ENCODE measurements around the gene GIPC1.
A peak's percentile ranks its signal among the peaks of the same experiment; 100 is the strongest.
"Not testable (repeated sequence)": the region's sequence is repeated elsewhere in the genome, so short reads cannot be mapped to it uniquely, and the experiment has no call there.

GIPC1 gene

GRCh38 chr19:14496029-14496833, at the start of gene GIPC1:
TSS of gene GIPC1 (minus strand) at chr19:14496127. CDS start at chr19:14482976, 13,151 bp downstream.
- DNase-seq, result peak; percentile 79 to 84

GRCh38 chr19:14545716-14546082, 49.8 kb upstream of the GIPC1 start:
- no peak for DNase-seq

- no peak for DNase-seq
Measured at GRCh38 chr19:14544977-14545715, 49.2 kb upstream of the GIPC1 start.

GRCh38 chr19:14544047-14544446, 48.1 kb upstream of the GIPC1 start:
- DNase-seq, result no peak

GRCh38 chr19:14542711-14543328, 46.9 kb upstream of the GIPC1 start:
- DNase-seq, result no peak

GRCh38 chr19:14541979-14542378, 46.1 kb upstream of the GIPC1 start:
- DNase-seq, result not testable (repeated sequence)

- DNase-seq, result no peak
Measured at GRCh38 chr19:14540741-14541525, 45.0 kb upstream of the GIPC1 start.

- peak; percentile 39 to 41 for DNase-seq
Measured at GRCh38 chr19:14536926-14537692, 41.2 kb upstream of the GIPC1 start.

GRCh38 chr19:14533450-14533849, 37.5 kb upstream of the GIPC1 start:
- no peak for DNase-seq

GRCh38 chr19:14530506-14530905, 34.6 kb upstream of the GIPC1 start:
- no peak for DNase-seq

GRCh38 chr19:14530005-14530348, 34.0 kb upstream of the GIPC1 start:
- DNase-seq, result no peak

- DNase-seq, result peak; percentile 100
Measured at GRCh38 chr19:14529254-14530004, 33.5 kb upstream of the GIPC1 start, which contains the start of gene TECR. TSS of gene TECR (plus strand) at chr19:14529594. CDS start at chr19:14529697, 103 bp downstream.

GRCh38 chr19:14528419-14529253, 32.7 kb upstream of the GIPC1 start:
- DNase-seq, result no peak

- DNase-seq, result no peak
Measured at GRCh38 chr19:14526423-14526822, 30.5 kb upstream of the GIPC1 start.

GRCh38 chr19:14525729-14526128, 29.8 kb upstream of the GIPC1 start:
- DNase-seq, result no peak

GRCh38 chr19:14520543-14520942, 24.6 kb upstream of the GIPC1 start:
- no peak for DNase-seq

GRCh38 chr19:14519860-14520407, 24.0 kb upstream of the GIPC1 start:
- peak in 1 of 2 experiments; percentile 47 for DNase-seq

GRCh38 chr19:14519245-14519859, 23.4 kb upstream of the GIPC1 start:
- no peak for DNase-seq

GRCh38 chr19:14517840-14518505, 22.0 kb upstream of the GIPC1 start, which contains the start of gene DNAJB1:
TSS of gene DNAJB1 (minus strand) at chr19:14518397. CDS start at chr19:14518349, 48 bp downstream.
- DNase-seq, result peak; percentile 62 to 69
